ENCODE data around the gene HTATSF1. TPM values are rescaled to one million over a fixed set of nuclear protein-coding genes. Genes with fewer than 3 reads are reported as not detected.
A peak's percentile ranks its signal among the peaks of the same experiment; 100 is the strongest.

Gene HTATSF1
- total RNA-seq = 10 to 100 TPM; 41.5 to 45.3 TPM

- Mint-ChIP-seq H3K27ac (peak within 1 kb of the TSS; percentile 94 to 95), H3K9me3 (no peaks in the 10 kb centered on the region), H3K36me3 (peaks cover 5 to 16% of the 10 kb centered on the region in 2 donors)
- DNase-seq (ENCODE audit: low spot score in 2 of 2) (no peak), ATAC-seq (peak in 1 of 2 donors; percentile 9)
Observed at GRCh38 chrX:136497556-136498052, at the start of gene HTATSF1. Gene HTATSF1 (plus strand): TSS chrX:136497592. CDS start chrX:136497685, 93 bp downstream.

- DNase-seq (ENCODE audit: low spot score in 2 of 2) = no peak
- no peaks in the 10 kb centered on the region for H3K9me3 Mint-ChIP-seq
- H3K36me3 Mint-ChIP-seq = no peaks in the 10 kb centered on the region
- peak in 1 of 2 donors; percentile 31 for ATAC-seq
- H3K27ac Mint-ChIP-seq = no peak overlapping the region
Observed at GRCh38 chrX:136447968-136448367, 49.4 kb upstream of the HTATSF1 start.

GRCh38 chrX:136450050-136450830 lies 47.2 kb upstream of the HTATSF1 start:
- ATAC-seq = no peak
- Mint-ChIP-seq H3K36me3 (no peaks in the 10 kb centered on the region), H3K27ac (no peak overlapping the region), H3K9me3 (no peaks in the 10 kb centered on the region)
- no peak for DNase-seq (ENCODE audit: low spot score in 2 of 2)

- ATAC-seq (no peak), DNase-seq (ENCODE audit: low spot score in 2 of 2) (no peak)
- Mint-ChIP-seq H3K27ac (no peak overlapping the region), H3K36me3 (no peaks in the 10 kb centered on the region), H3K9me3 (no peaks in the 10 kb centered on the region)
Observed at GRCh38 chrX:136452614-136453013, 44.8 kb upstream of the HTATSF1 start.

GRCh38 chrX:136453114-136453513 lies 44.3 kb upstream of the HTATSF1 start:
- Mint-ChIP-seq H3K27ac (no peak overlapping the region), H3K36me3 (no peaks in the 10 kb centered on the region), H3K9me3 (no peaks in the 10 kb centered on the region)
- ATAC-seq (no peak), DNase-seq (ENCODE audit: low spot score in 2 of 2) (no peak)

GRCh38 chrX:136453771-136454170 lies 43.6 kb upstream of the HTATSF1 start:
- DNase-seq (ENCODE audit: low spot score in 2 of 2) (no peak), ATAC-seq (no peak)
- Mint-ChIP-seq H3K9me3 (no peaks in the 10 kb centered on the region), H3K36me3 (no peaks in the 10 kb centered on the region), H3K27ac (no peak overlapping the region)

GRCh38 chrX:136456133-136456532 lies 41.3 kb upstream of the HTATSF1 start:
- no peak for ATAC-seq
- Mint-ChIP-seq H3K36me3 (no peaks in the 10 kb centered on the region), H3K9me3 (no peaks in the 10 kb centered on the region), H3K27ac (no peak overlapping the region)
- DNase-seq (ENCODE audit: low spot score in 2 of 2) = no peak

GRCh38 chrX:136457303-136457917 lies 40.0 kb upstream of the HTATSF1 start:
- ATAC-seq = no peak
- no peak for DNase-seq (ENCODE audit: low spot score in 2 of 2)
- Mint-ChIP-seq H3K9me3 (no peaks in the 10 kb centered on the region), H3K27ac (no peak overlapping the region), H3K36me3 (no peaks in the 10 kb centered on the region)

- ATAC-seq (no peak), DNase-seq (ENCODE audit: low spot score in 2 of 2) (no peak)
- no peaks in the 10 kb centered on the region for H3K36me3 Mint-ChIP-seq
- H3K9me3 Mint-ChIP-seq = no peaks in the 10 kb centered on the region
- no peak overlapping the region for H3K27ac Mint-ChIP-seq
Observed at GRCh38 chrX:136464589-136464988, 32.8 kb upstream of the HTATSF1 start.

GRCh38 chrX:136467303-136467702 lies 30.1 kb upstream of the HTATSF1 start:
- no peaks in the 10 kb centered on the region for H3K9me3 Mint-ChIP-seq
- no peak for DNase-seq (ENCODE audit: low spot score in 2 of 2)
- no peak for ATAC-seq
- H3K27ac Mint-ChIP-seq = no peak overlapping the region
- H3K36me3 Mint-ChIP-seq = no peaks in the 10 kb centered on the region

GRCh38 chrX:136468391-136469103 lies 28.8 kb upstream of the HTATSF1 start:
- H3K36me3 Mint-ChIP-seq = no peaks in the 10 kb centered on the region
- DNase-seq (ENCODE audit: low spot score in 2 of 2) (no peak), ATAC-seq (no peak)
- H3K9me3 Mint-ChIP-seq = no peaks in the 10 kb centered on the region
- H3K27ac Mint-ChIP-seq = no peak overlapping the region

GRCh38 chrX:136473663-136474062 lies 23.7 kb upstream of the HTATSF1 start:
- no peaks in the 10 kb centered on the region for H3K9me3 Mint-ChIP-seq
- H3K27ac Mint-ChIP-seq = no peak overlapping the region
- no peaks in the 10 kb centered on the region for H3K36me3 Mint-ChIP-seq
- no peak for DNase-seq (ENCODE audit: low spot score in 2 of 2)
- no peak for ATAC-seq

- ATAC-seq (no peak), DNase-seq (ENCODE audit: low spot score in 2 of 2) (no peak)
- Mint-ChIP-seq H3K9me3 (no peaks in the 10 kb centered on the region), H3K27ac (no peak overlapping the region), H3K36me3 (no peaks in the 10 kb centered on the region)
Observed at GRCh38 chrX:136475236-136475635, 22.2 kb upstream of the HTATSF1 start.

- no peaks in the 10 kb centered on the region for H3K9me3 Mint-ChIP-seq
- H3K27ac Mint-ChIP-seq = no peak overlapping the region
- ATAC-seq = no peak
Observed at GRCh38 chrX:136476501-136476900, 20.9 kb upstream of the HTATSF1 start.

GRCh38 chrX:136477026-136477425 lies 20.4 kb upstream of the HTATSF1 start:
- peak in 1 of 2 donors; percentile 31 for ATAC-seq
- DNase-seq (ENCODE audit: low spot score in 2 of 2) = no peak
- Mint-ChIP-seq H3K36me3 (no peaks in the 10 kb centered on the region), H3K9me3 (no peaks in the 10 kb centered on the region), H3K27ac (no peak overlapping the region)

More at GRCh38 chrX:136476501-136476900, 20.9 kb upstream of the HTATSF1 start:
- no peak for DNase-seq (ENCODE audit: low spot score in 2 of 2)
- no peaks in the 10 kb centered on the region for H3K36me3 Mint-ChIP-seq

- no peaks in the 10 kb centered on the region for H3K36me3 Mint-ChIP-seq
- H3K9me3 Mint-ChIP-seq = no peaks in the 10 kb centered on the region
- no peak for ATAC-seq
- no peak overlapping the region for H3K27ac Mint-ChIP-seq
- no peak for DNase-seq (ENCODE audit: low spot score in 2 of 2)
Observed at GRCh38 chrX:136480383-136480782, 17.0 kb upstream of the HTATSF1 start.

- no peaks in the 10 kb centered on the region for H3K36me3 Mint-ChIP-seq
- H3K9me3 Mint-ChIP-seq = no peaks in the 10 kb centered on the region
- H3K27ac Mint-ChIP-seq = no peak within 1 kb of the TSS
- no peak for ATAC-seq
- DNase-seq (ENCODE audit: low spot score in 2 of 2) = no peak
Observed at GRCh38 chrX:136487647-136488046, 9.7 kb upstream of the HTATSF1 start, which contains the start of gene BRS3. Gene BRS3 (plus strand): TSS chrX:136487947. CDS start chrX:136488115, 168 bp downstream.
